ENCODE data around the gene EXOC3. TPM values are rescaled to one million over a fixed set of nuclear protein-coding genes. Genes with fewer than 3 reads are reported as not detected.
"Not testable (repeated sequence)": the region's sequence is repeated elsewhere in the genome, so short reads cannot be mapped to it uniquely, and the experiment has no call there.

The EXOC3 gene
- total RNA-seq, 1 experiment from 2014 or later: 31.3 TPM

- Histone ChIP-seq H3K9me2 (replicated peaks; ENCODE audit: low read length) (no peaks in the 10 kb centered on the region), H3F3A (ENCODE audit: low read length, unreplicated experiment) (no peaks in the 10 kb centered on the region), H3K79me2 (ENCODE audit: low read length) (no peaks in the 10 kb centered on the region), H3K27me3 (ENCODE audit: low read length) (no peaks in the 10 kb centered on the region), H3K9me3 (ENCODE audit: low read length) (no peaks in the 10 kb centered on the region), H4K20me1 (ENCODE audit: low read length) (no peaks in the 10 kb centered on the region), H3K27ac (ENCODE audit: low read length) (no peak overlapping the region), H3K36me3 (ENCODE audit: low read depth, low read length) (no peaks in the 10 kb centered on the region), H3K9ac (ENCODE audit: low read length) (no peak overlapping the region), H3K4me1 (ENCODE audit: insufficient read depth, low read length) (peaks cover 20% of the 10 kb centered on the region), H3K4me3 (ENCODE audit: low read length) (no peak overlapping the region), H2AFZ (ENCODE audit: low read length) (no peak overlapping the region), H3K4me2 (ENCODE audit: low read length) (no peak overlapping the region)
- TF ChIP-seq EZH2phosphoT487 (IDR thresholded peaks at IDR 0.05; ENCODE audit: borderline replicate concordance, low read length) (no peak), EZH2 (IDR thresholded peaks at IDR 0.05; ENCODE audit: low read length, unreplicated experiment) (no peak)
- TF ChIP-seq, protein P1, sequence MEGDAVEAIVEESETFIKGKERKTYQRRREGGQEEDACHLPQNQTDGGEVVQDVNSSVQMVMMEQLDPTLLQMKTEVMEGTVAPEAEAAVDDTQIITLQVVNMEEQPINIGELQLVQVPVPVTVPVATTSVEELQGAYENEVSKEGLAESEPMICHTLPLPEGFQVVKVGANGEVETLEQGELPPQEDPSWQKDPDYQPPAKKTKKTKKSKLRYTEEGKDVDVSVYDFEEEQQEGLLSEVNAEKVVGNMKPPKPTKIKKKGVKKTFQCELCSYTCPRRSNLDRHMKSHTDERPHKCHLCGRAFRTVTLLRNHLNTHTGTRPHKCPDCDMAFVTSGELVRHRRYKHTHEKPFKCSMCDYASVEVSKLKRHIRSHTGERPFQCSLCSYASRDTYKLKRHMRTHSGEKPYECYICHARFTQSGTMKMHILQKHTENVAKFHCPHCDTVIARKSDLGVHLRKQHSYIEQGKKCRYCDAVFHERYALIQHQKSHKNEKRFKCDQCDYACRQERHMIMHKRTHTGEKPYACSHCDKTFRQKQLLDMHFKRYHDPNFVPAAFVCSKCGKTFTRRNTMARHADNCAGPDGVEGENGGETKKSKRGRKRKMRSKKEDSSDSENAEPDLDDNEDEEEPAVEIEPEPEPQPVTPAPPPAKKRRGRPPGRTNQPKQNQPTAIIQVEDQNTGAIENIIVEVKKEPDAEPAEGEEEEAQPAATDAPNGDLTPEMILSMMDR (conservative IDR thresholded peaks at IDR 0.05; ENCODE audit: low read depth, low read length): no peak
- intact Hi-C loops (cut with micrococcal nuclease): no loop called here
- ATAC-seq: no peak
- DNase-seq: no peak
- ChIA-PET POLR2A (ENCODE audit: unreplicated experiment) (no interaction called here), CTCF (no interaction called here)
- BruUV-seq (replicated peaks): no TSS peak
Measured at GRCh38 chr5:396531-396961, 46.4 kb upstream of the EXOC3 start.

- H3K27ac ChIP-seq (ENCODE audit: low read length); H2AFZ ChIP-seq (ENCODE audit: low read length); H3K9ac ChIP-seq (ENCODE audit: low read length); intact Hi-C loops (cut with micrococcal nuclease); H3K27me3 ChIP-seq (ENCODE audit: low read length); DNase-seq; POLR2A ChIA-PET (ENCODE audit: unreplicated experiment); BruUV-seq (replicated peaks); H3K79me2 ChIP-seq (ENCODE audit: low read length); CTCF ChIA-PET; H3K9me3 ChIP-seq (ENCODE audit: low read length); H3K9me2 ChIP-seq (replicated peaks; ENCODE audit: low read length); H3F3A ChIP-seq (ENCODE audit: low read length, unreplicated experiment); ATAC-seq; H3K4me3 ChIP-seq (ENCODE audit: low read length); H3K36me3 ChIP-seq (ENCODE audit: low read depth, low read length); H4K20me1 ChIP-seq (ENCODE audit: low read length); H3K4me2 ChIP-seq (ENCODE audit: low read length): not testable (repeated sequence)
- peaks cover 20% of the 10 kb centered on the region for H3K4me1 ChIP-seq (ENCODE audit: insufficient read depth, low read length)
Measured at GRCh38 chr5:398141-398474, 44.9 kb upstream of the EXOC3 start.

DNA sequence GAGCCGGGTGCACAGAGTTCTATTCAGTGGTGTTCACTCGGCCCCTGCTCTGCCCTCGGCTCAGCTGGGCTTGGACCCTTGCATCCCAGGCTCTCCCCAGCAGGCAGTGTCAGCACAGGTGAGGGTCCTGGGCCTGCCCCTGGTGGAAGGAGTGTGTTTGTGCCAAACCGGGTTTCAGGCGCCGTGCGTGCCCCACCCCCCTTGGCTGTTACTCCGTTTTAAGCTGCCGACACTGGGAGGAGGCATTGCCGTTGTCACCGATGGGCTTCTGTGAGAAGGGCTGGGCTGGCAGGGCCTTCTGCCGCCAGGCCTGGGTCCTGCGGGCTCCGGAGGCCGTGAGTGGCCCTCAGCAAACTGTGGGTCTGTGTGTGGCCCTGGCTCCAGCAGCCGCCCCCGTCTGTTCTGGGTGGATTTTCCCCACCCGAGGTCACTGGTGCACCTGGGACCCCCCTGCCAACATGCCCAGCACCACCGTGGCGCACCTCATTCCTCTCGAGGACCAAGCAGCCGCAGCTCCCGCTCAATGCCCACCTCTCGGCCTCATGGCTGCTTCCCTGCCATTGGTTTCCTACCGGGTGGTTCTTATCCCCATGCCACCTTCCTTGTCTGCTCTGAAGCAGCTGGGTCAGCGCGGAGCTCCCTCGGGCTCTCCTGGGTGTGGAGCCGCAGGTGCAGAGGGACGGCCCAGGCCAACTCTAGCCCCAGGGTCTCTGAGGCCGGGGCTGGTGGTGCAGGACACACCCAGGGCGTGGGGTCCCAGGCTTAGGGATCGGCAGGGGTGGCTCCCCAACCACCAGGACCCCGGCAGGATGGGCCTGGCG, 44.3 kb upstream of the EXOC3 start:
- DNase-seq: no peak
- Histone ChIP-seq H3K4me2 (ENCODE audit: low read length) (no peak overlapping the region), H3K27ac (ENCODE audit: low read length) (no peak overlapping the region), H3K36me3 (ENCODE audit: low read depth, low read length) (no peaks in the 10 kb centered on the region), H3K9me2 (replicated peaks; ENCODE audit: low read length) (no peaks in the 10 kb centered on the region), H3K4me3 (ENCODE audit: low read length) (no peak overlapping the region), H3K79me2 (ENCODE audit: low read length) (no peaks in the 10 kb centered on the region), H4K20me1 (ENCODE audit: low read length) (no peaks in the 10 kb centered on the region), H3K9ac (ENCODE audit: low read length) (no peak overlapping the region), H2AFZ (ENCODE audit: low read length) (no peak overlapping the region), H3K9me3 (ENCODE audit: low read length) (no peaks in the 10 kb centered on the region), H3F3A (ENCODE audit: low read length, unreplicated experiment) (no peaks in the 10 kb centered on the region), H3K4me1 (ENCODE audit: insufficient read depth, low read length) (peaks cover 20% of the 10 kb centered on the region), H3K27me3 (ENCODE audit: low read length) (no peaks in the 10 kb centered on the region)
- ChIA-PET CTCF (no interaction called here), POLR2A (ENCODE audit: unreplicated experiment) (no interaction called here)
- no TSS peak for BruUV-seq (replicated peaks)
- intact Hi-C loops (cut with micrococcal nuclease): no loop called here
- TF ChIP-seq EZH2phosphoT487 (IDR thresholded peaks at IDR 0.05; ENCODE audit: borderline replicate concordance, low read length) (no peak), EZH2 (IDR thresholded peaks at IDR 0.05; ENCODE audit: low read length, unreplicated experiment) (no peak)
- TF ChIP-seq, protein P1 (conservative IDR thresholded peaks at IDR 0.05; ENCODE audit: low read depth, low read length): no peak
- ATAC-seq: no peak
